Epithelial cell of esophagus (primary cell): ENCODE data around the gene LCE2C.
A peak's percentile ranks its signal among the peaks of the same experiment; 100 is the strongest.
"Not testable (repeated sequence)": the region's sequence is repeated elsewhere in the genome, so short reads cannot be mapped to it uniquely, and the experiment has no call there.

ENCODE experiments used
- DNase-seq: peaks from one replicate; pipeline ENCODE4 v3.0.0; 2010; ENCODE audit warnings: low read depth
- H3K4me3 ChIP-seq: 2 replicates; pipeline ENCODE4 v1.5.1; 2011; ENCODE audit warnings: mild to moderate bottlenecking, low read length, control low read depth
- CTCF ChIP-seq: IDR thresholded peaks from 2 replicates; pipeline ENCODE4 v1.5.1; 2011; ENCODE audit warnings: low read depth, mild to moderate bottlenecking, low read length, control low read depth, inconsistent platforms; ENCODE audit not compliant: insufficient read depth; ENCODE audit errors: missing control alignments

The LCE2C gene

GRCh38 chr1:152674983-152675382 is at the start of gene LCE2C:
Gene LCE2C, plus strand, starts transcription at chr1:152675279. Its CDS starts 737 bp downstream, at chr1:152676016.
- not testable (repeated sequence) for H3K4me3 ChIP-seq, DNase-seq

GRCh38 chr1:152626744-152627143 is 48.3 kb upstream of the LCE2C start:
- peak; percentile 67 for DNase-seq
- no peak overlapping the region for H3K4me3 ChIP-seq
- TF ChIP-seq CTCF, result no peak

DNA sequence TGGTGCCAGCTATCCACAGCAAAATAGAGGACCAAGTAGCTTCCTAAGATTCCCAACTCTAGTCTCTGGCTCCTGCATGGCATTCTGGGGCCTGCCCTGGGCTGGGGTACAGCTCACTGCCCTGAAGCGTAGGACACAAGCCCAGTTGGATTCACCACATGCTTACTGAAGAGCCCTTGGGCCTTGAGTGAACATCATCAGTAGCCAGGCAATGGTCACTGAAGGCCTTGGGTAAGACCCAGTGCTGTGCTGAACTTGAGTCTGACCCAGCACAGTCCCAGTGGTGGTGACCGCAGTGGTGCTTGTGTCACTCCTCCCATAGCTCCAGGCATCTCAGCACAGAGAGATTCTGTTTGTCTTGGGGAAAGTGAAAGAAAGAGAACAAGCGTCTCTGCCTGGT is 44.5 kb upstream of the LCE2C start:
- H3K4me3 ChIP-seq, result no peak overlapping the region
- DNase-seq, result no peak
- no peak for TF ChIP-seq CTCF

DNA sequence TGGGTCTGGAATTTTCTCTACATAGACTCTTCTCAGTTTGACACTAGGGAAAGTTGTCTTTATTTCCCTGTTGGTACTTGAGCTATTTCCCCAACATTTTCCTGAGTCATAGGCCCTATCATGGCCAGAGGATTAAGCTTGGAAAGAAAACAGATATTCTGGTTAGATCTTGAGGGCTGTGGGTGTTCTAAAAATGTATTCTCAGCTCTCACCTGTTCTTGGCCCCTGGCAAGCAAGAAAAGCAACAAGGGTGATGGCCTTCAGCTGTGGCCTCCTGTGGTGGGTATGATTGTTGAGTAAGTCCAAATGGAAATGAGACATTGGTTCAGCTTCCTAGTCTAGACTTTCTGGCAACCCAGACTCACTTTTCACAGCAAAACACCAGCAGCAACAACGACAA is 34.7 kb upstream of the LCE2C start:
- H3K4me3 ChIP-seq, result no peak overlapping the region
- no peak for TF ChIP-seq CTCF
- no peak for DNase-seq

DNA sequence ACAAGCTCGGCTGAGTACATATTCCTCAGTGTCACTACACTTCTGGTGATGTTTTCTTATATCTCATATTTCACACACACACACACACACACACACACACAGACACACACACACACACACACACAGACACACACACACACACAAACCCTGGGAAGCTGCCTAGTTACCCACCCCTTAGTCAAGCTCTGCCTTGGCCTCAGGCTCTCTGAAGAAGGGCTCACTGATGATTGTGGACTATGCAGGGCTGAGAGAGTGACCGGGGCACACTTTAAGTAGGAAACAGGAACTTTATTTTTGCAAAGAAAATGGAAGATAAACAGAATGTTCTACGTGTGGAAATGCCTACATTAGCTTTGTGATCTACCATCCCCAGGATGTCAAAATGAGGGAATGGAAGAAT is 31.1 kb upstream of the LCE2C start:
- no peak for DNase-seq
- TF ChIP-seq CTCF, result no peak
- H3K4me3 ChIP-seq, result no peak overlapping the region

DNA sequence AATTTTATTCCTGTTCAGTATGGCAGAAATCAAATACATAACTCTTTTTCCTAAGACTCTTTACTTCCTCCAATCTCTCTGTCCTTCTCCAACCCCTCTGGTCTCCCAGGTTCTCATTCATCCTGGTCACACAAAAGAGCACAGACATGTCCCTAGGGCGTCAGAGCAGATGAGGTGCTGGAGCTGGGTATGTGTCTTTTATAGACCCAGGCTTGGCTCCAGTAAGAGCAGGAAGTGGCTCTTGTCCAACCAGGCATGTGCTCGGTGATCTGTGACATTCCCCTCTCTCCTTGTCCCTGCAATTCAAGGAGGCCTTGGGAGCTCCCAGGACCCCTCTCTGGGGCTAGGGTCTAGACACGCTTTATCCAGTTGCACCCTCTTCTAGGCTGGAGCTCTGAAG is 29.9 kb upstream of the LCE2C start:
- H3K4me3 ChIP-seq, result no peak overlapping the region
- TF ChIP-seq CTCF, result no peak
- DNase-seq, result no peak

DNA sequence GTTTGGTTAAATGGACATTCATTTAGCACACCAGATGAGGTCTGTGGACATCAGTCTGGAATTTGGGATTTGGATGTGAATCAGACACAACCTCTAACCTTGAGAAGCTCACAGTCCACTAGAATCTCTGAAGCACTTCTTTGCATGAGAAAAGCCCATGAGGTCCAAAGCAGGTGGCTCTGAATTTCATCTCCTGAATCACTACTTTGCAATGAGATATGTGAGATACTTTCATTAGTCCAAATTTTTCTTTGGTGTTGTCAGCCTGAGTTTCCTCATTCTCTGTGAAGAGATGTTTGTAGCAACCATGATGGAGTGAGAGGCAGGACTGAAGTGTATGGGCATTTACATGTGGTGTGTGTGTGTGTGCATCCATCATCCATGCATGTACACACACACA is 28.4 kb upstream of the LCE2C start:
- DNase-seq, result no peak
- no peak overlapping the region for H3K4me3 ChIP-seq
- no peak for TF ChIP-seq CTCF

DNA sequence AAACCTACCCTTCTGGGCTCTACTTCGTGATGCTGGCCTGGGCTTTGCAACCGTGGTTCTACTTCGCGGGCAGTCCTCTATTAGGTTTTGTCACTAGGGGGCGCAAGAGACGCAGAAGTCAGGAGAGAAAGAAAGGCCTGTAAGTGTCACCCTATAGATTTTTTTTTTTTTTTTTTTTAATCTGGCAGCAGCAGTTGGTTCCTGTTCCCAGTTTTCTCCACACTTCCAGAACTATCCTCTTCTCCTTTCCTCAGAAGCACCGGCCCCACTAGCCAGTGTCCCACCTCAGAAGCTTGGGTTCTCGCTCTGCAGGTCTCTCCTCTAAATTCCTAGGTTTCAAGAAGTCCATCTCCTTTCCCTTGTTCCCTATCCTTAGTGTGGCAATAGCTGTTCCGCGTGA is 21.0 kb upstream of the LCE2C start:
- peak; percentile 86 for TF ChIP-seq CTCF
- DNase-seq, result peak; percentile 79
- no peak overlapping the region for H3K4me3 ChIP-seq
